Endothelial cell of umbilical vein (primary cell): ENCODE measurements around the gene RFC5.

ENCODE experiments used
- EZH2 ChIP-seq: IDR thresholded peaks from 2 replicates; pipeline ENCODE4 v1.6.1; 2012; ENCODE audit warnings: borderline replicate concordance, low read depth, mild to moderate bottlenecking, moderate library complexity, low read length, inconsistent platforms; ENCODE audit not compliant: severe bottlenecking
- FOS ChIP-seq: IDR thresholded peaks from 2 replicates; pipeline ENCODE4 v1.6.1; 2011; ENCODE audit warnings: mild to moderate bottlenecking, low read length, moderate library complexity, borderline replicate concordance; ENCODE audit not compliant: insufficient read depth
- JUN ChIP-seq: IDR thresholded peaks from 2 replicates; pipeline ENCODE4 v1.6.1; 2011; ENCODE audit warnings: borderline replicate concordance, low read depth; ENCODE audit not compliant: insufficient read length, insufficient read depth
- POLR2A ChIP-seq: IDR thresholded peaks from 2 replicates; pipeline ENCODE4 v1.6.1; 2012; ENCODE audit warnings: low read depth, mild to moderate bottlenecking, control low read depth, low read length
- POLR2AphosphoS5 ChIP-seq: IDR thresholded peaks from 2 replicates; pipeline ENCODE4 v1.6.1; 2012; ENCODE audit warnings: low read depth, mild to moderate bottlenecking, control low read depth, low read length, moderate library complexity; ENCODE audit not compliant: insufficient read depth
- TF ChIP-seq, protein P1 (sequence below), 2 donors: IDR thresholded peaks; 1 replicate in 1 of 2; 2 replicates in 1 of 2; pipeline ENCODE4 v1.5.1; 2011; ENCODE audit warnings: low read length in 2 of 2, mild to moderate bottlenecking in 2 of 2, moderate library complexity in 2 of 2, control low read depth in 1 of 2, inconsistent platforms in 1 of 2, low read depth in 1 of 2; ENCODE audit not compliant: insufficient read depth in 1 of 2; ENCODE audit errors: extremely low read depth in 1 of 2
- TF ChIP-seq, protein P2 (sequence below): IDR thresholded peaks from 2 replicates; pipeline ENCODE4 v1.6.1; 2011; ENCODE audit not compliant: insufficient read depth, insufficient read length

DNA sequence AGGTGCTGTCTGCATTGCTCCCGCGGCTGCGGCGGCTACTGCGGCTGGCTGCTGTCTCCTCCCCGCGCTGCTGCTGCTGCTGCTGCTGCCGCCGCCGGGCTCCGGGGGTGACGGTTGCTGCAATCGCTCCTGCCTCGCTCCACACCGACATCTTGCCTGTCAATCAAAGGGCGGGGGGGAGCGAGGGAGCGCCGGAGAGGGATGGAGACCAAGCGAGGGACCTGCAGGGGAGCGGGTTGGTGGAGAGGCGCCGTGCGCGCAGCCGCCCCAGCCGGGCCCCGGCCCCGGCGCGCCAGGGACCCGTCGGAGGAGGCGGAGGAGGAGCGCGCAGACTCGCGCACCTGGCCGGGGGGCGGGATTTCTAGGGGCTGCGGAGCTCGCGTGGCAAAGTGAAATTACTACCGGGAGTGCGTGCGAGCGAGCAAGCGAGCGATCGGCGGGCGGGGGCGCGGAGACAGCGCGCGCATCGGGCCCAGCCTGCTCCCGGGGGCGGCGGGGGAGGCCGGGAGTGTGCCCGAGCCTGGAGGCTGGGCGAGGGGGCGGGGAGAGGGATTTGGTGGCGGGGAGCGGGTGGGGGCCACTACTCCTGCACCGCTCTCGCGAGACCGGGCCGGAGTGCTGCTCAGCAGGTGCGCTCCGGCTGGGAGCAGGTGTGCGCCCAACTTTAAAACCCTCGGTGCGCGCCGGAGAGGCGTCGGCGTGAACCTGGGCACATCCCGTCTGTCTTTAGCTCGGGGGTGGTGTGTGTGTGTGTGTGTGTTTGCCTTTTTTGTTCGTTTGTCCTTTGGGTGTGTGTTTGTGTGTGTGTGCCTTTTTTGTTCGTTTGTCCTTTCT, 47.5 kb upstream of the RFC5 start, which contains the start of gene KSR2:
- TF ChIP-seq, protein P1, sequence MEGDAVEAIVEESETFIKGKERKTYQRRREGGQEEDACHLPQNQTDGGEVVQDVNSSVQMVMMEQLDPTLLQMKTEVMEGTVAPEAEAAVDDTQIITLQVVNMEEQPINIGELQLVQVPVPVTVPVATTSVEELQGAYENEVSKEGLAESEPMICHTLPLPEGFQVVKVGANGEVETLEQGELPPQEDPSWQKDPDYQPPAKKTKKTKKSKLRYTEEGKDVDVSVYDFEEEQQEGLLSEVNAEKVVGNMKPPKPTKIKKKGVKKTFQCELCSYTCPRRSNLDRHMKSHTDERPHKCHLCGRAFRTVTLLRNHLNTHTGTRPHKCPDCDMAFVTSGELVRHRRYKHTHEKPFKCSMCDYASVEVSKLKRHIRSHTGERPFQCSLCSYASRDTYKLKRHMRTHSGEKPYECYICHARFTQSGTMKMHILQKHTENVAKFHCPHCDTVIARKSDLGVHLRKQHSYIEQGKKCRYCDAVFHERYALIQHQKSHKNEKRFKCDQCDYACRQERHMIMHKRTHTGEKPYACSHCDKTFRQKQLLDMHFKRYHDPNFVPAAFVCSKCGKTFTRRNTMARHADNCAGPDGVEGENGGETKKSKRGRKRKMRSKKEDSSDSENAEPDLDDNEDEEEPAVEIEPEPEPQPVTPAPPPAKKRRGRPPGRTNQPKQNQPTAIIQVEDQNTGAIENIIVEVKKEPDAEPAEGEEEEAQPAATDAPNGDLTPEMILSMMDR (IDR thresholded peaks at IDR 0.05; ENCODE audit: extremely low read depth in 1 of 2, insufficient read depth in 1 of 2, low read depth in 1 of 2, low read length in 2 of 2): no peak
- no peak for TF ChIP-seq EZH2
- no peak for TF ChIP-seq POLR2A
- no peak for TF ChIP-seq POLR2AphosphoS5
- TF ChIP-seq, protein P2, sequence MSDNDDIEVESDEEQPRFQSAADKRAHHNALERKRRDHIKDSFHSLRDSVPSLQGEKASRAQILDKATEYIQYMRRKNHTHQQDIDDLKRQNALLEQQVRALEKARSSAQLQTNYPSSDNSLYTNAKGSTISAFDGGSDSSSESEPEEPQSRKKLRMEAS: no peak
- TF ChIP-seq JUN: no peak
- no peak for TF ChIP-seq FOS
